ENCODE results near the gene CALHM6.

The CALHM6 gene

DNA sequence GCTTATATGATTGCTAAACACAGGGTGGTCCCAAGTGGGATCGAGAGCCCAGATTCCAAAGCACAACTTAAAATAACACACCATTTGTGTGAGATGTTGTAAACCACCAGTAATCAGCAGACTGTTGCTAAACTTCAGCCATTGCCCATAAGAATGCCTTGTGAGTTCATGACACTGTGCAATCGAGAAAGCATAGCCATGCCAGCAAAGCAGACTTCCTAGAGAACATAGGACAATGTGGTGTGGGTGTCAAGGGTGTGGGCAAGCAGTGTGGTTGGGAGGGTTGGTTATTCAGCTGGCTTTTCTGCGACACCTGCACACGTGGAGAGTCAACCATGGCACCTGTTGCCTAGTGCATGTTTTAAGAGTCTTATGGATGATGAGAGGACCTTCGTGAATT, 16.1 kb upstream of the CALHM6 start:
- in situ Hi-C loops (cut with MboI; ENCODE audit: low sequenced_read_pairs): no loop called here

- in situ Hi-C loops (cut with MboI; ENCODE audit: low sequenced_read_pairs): no loop called here
Measured at GRCh38 chr6:116446399-116446798, 14.8 kb upstream of the CALHM6 start.

DNA sequence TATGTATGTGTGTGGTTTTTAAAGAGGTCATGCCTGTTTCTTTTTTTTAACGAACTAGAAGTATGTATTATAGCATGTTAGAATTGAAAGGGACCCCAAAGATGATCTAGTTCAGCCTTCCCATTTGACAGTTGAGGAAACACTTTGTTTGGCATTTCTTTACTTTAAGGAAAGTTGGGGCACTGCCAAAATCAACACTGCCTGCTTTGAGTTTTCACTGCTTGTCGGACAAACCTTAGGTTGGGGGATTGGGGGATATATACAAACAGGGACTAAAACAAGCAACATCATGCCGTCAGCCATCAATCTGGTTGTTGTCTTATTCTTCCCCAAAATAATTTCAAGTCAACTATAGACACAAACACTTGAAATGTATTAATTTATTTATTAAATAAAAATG, 14.1 kb upstream of the CALHM6 start:
- in situ Hi-C loops (cut with MboI; ENCODE audit: low sequenced_read_pairs): no loop called here

DNA sequence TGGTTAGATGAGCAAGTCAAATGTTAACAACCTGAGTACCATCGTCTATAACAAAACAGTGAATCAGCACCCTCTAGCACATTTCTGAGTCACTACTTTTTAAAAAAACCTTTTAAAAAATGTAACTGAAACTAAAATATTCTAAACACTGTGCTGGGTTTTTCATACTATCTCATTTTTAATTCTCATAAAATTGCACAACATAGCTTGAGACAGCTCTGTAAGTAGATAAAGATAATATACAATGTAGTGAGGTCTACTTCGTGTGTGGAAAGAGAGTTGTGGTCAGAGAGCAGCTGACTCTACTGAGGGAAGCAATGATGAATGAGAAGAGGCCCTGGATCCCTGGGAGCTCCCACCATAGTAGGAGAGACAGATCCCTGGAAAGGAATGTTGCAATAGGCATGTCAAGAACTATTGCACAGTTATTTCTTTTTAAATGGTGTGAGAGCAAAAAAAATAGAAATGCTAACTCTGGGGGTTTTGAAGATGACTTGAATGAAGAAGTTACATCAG, 13.6 kb upstream of the CALHM6 start:
- in situ Hi-C loops (cut with MboI; ENCODE audit: low sequenced_read_pairs): no loop called here

- in situ Hi-C loops (cut with MboI; ENCODE audit: low sequenced_read_pairs): no loop called here
Measured at GRCh38 chr6:116449565-116449964, 11.6 kb upstream of the CALHM6 start.

GRCh38 chr6:116450185-116450710, 10.9 kb upstream of the CALHM6 start:
- in situ Hi-C loops (cut with MboI; ENCODE audit: low sequenced_read_pairs): no loop called here

GRCh38 chr6:116450769-116451740, 10.1 kb upstream of the CALHM6 start:
- in situ Hi-C loops (cut with MboI; ENCODE audit: low sequenced_read_pairs): no loop called here

DNA sequence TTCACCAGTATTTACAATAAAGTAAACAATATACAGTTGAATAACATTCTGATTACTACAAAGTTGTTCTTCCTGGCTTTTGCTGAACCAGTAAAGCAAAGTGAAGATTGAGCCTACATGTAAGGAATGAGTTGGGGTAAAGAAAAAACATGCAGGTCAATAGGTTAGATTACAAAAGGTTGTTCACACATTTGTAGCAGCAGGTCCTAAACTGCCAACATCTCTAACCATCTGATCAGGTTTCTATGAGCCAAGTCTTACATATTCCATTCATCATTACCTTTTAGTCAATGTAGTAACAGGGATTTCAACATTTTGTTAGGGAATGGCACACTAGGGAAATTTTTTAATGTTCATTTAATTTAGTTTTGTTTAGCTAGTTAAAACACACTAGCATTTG, 9.3 kb upstream of the CALHM6 start:
- in situ Hi-C loops (cut with MboI; ENCODE audit: low sequenced_read_pairs): no loop called here

- in situ Hi-C loops (cut with MboI; ENCODE audit: low sequenced_read_pairs): no loop called here
Measured at GRCh38 chr6:116452531-116452930, 8.6 kb upstream of the CALHM6 start.

DNA sequence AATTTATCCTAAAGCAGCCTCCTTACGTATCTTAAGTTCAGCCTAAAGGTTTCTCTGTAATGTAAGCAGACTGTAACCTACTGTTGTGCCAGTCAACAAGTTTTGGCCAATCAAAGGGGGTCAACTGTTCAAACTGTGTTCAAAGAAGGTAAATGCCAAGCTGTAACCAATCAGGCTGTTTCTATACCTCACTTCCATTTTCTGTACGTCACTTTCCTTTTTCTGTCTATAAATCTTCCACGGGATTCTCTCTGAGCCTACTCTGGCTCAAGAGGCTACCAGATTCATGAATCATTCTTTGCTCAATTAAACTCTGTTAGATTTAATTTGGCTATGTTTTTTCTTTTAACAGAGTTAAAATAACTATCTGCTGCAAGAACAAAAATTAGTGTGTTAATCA, 5.1 kb upstream of the CALHM6 start:
- in situ Hi-C loops (cut with MboI; ENCODE audit: low sequenced_read_pairs): no loop called here

- in situ Hi-C loops (cut with MboI; ENCODE audit: low sequenced_read_pairs): no loop called here
Measured at GRCh38 chr6:116456927-116457326, 4.2 kb upstream of the CALHM6 start.

GRCh38 chr6:116458264-116458663, 2.9 kb upstream of the CALHM6 start:
- in situ Hi-C loops (cut with MboI; ENCODE audit: low sequenced_read_pairs): no loop called here

DNA sequence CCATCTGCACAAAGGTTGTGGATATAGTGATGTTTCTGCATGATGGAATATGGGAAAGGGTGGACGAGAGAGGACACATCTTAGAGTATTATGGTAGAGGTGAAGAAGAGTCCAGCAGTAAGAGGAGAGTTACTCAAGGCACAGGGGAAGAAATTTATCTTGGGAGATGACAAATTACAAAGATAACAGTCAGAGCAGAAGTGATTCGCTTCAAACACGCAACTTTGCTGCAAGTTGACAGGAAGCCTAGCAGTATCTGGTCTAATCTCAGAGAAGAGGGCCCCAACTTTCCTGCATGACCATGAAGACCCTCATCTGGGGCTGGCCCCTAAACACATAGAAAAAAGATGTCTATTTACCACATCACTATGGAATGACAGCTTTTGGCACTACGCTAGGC, 1.2 kb upstream of the CALHM6 start:
- in situ Hi-C loops (cut with MboI; ENCODE audit: low sequenced_read_pairs): no loop called here

DNA sequence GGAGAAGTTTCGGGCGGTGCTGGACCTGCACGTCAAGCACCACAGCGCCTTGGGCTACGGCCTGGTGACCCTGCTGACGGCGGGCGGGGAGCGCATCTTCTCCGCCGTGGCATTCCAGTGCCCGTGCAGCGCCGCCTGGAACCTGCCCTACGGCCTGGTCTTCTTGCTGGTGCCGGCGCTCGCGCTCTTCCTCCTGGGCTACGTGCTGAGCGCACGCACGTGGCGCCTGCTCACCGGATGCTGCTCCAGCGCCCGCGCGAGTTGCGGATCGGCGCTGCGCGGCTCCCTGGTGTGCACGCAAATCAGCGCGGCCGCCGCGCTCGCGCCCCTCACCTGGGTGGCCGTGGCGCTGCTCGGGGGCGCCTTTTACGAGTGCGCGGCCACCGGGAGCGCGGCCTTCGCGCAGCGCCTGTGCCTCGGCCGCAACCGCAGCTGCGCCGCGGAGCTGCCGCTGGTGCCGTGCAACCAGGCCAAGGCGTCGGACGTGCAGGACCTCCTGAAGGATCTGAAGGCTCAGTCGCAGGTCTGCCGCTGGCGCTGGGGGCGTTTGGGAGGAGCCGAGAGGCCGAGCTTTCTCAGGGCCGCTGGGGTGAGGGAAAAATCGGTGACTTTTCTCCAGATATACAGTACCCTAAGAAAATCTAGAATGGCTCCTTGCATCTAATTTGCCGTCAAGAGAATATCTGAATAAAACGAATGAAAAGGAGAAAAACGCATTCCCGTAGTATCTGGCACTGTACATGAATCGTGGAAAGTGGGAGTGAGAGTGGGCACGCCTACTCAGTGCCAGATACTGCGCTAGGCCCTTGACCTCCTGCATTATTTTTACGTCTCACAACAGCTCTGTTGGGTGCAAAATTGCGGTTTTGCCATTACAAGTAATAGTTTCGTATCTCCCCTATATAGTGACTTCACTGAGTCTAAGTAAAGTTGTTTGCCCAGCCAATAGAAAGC, 1.0 kb downstream of the CALHM6 start:
- in situ Hi-C loops (cut with MboI; ENCODE audit: low sequenced_read_pairs): no loop called here

DNA sequence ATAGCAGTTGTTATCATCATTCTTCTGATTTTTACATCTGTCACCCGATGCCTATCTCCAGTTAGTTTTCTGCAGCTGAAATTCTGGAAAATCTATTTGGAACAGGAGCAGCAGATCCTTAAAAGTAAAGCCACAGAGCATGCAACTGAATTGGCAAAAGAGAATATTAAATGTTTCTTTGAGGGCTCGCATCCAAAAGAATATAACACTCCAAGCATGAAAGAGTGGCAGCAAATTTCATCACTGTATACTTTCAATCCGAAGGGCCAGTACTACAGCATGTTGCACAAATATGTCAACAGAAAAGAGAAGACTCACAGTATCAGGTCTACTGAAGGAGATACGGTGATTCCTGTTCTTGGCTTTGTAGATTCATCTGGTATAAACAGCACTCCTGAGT, 2.1 kb downstream of the CALHM6 start:
- in situ Hi-C loops (cut with MboI; ENCODE audit: low sequenced_read_pairs): no loop called here

GRCh38 chr6:116465246-116465645, 4.1 kb downstream of the CALHM6 start:
- in situ Hi-C loops (cut with MboI; ENCODE audit: low sequenced_read_pairs): no loop called here

DNA sequence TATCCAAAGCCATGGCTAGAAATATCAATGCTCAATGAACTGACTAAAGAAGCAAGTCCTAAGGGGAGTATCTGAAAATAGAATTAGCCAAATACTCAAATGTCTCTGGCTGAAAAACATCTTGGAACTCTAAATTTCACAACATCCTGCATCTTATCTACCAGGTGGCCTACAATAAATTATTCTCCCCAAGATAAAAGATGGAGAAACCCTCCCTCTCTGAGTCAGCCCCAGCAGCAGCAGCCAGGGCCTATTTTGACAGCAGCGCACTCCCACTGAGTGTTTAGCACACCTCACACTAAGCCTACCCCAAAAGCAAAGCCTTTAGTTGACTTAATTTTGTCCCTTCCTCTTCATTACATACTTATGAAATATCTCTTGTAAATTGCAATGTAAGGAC, 5.9 kb downstream of the CALHM6 start:
- in situ Hi-C loops (cut with MboI; ENCODE audit: low sequenced_read_pairs): no loop called here

GRCh38 chr6:116467514-116467913, 6.3 kb downstream of the CALHM6 start:
- in situ Hi-C loops (cut with MboI; ENCODE audit: low sequenced_read_pairs): no loop called here

GRCh38 chr6:116468293-116468692, 7.1 kb downstream of the CALHM6 start:
- in situ Hi-C loops (cut with MboI; ENCODE audit: low sequenced_read_pairs): no loop called here

GRCh38 chr6:116471531-116471930, 10.4 kb downstream of the CALHM6 start:
- in situ Hi-C loops (cut with MboI; ENCODE audit: low sequenced_read_pairs): no loop called here

DNA sequence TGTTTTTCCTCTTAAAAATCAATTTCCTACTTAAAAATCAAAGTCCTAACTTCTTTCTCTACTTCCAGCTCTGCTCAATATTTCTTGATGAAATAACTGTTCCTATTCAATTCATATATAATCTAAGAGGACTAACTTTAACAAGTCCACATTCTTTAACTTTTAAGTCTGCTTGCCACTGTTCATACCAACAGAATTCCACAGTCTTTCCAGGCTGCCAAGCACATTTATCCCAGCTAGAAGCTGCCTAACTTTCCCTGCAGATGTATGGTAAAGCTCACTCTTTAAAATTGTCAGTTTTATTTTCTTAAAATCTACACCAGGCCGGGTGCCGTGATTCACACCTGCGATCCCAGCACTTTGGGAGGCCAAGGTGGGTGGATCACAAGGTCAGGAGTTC, 11.5 kb downstream of the CALHM6 start:
- in situ Hi-C loops (cut with MboI; ENCODE audit: low sequenced_read_pairs): no loop called here

Measured in HL-60/S4 (cell line).